ENCODE data around the gene DLX3. TPM values are rescaled to one million over a fixed set of nuclear protein-coding genes. Genes with fewer than 3 reads are reported as not detected.

The DLX3 gene
- polyA plus RNA-seq, 3 donors: not detected

GRCh38 chr17:49976163-49976827 is 18.7 kb downstream of the DLX3 start:
- peaks cover 0 to 15% (median 2%) of the 10 kb centered on the region in 7 donors for H3K9me3 Mint-ChIP-seq
- Histone ChIP-seq H2AFZ (ENCODE audit: insufficient read depth, low read depth, low read length, poor library complexity, severe bottlenecking) (no peak overlapping the region), H3K4me2 (replicated peaks; ENCODE audit: extremely low read depth, low read length, poor library complexity, severe bottlenecking) (no peak overlapping the region), H4K20me1 (ENCODE audit: insufficient read depth, low read length) (no peaks in the 10 kb centered on the region), H3K27me3 (ENCODE audit: control insufficient read depth in 2 of 2, insufficient read depth in 2 of 2, low read length in 2 of 2) (peaks cover 40 to 70% of the 10 kb centered on the region in 2 donors), H3K79me2 (ENCODE audit: insufficient read depth, low read length) (no peaks in the 10 kb centered on the region), H3K27ac (ENCODE audit: low read depth in 1 of 2, low read length in 2 of 2) (no peak overlapping the region), H3K4me3 (replicated peaks in 1 of 3; ENCODE audit: low read depth in 2 of 3, low read length in 3 of 3) (no peak overlapping the region), H3K36me3 (replicated peaks in 1 of 2; ENCODE audit: control insufficient read depth in 1 of 2, insufficient read depth in 2 of 2, low read length in 2 of 2) (no peaks in the 10 kb centered on the region), H3K9me3 (replicated peaks in 1 of 2; ENCODE audit: control insufficient read depth in 1 of 2, insufficient read depth in 1 of 2, low read length in 2 of 2) (peaks cover 0 to 17% of the 10 kb centered on the region in 2 donors), H3K9ac (ENCODE audit: insufficient read depth, low read length, poor library complexity, severe bottlenecking) (no peak overlapping the region), H3K4me1 (ENCODE audit: control insufficient read depth in 1 of 2, insufficient read depth in 2 of 2, low read length in 2 of 2) (peaks cover 28% of the 10 kb centered on the region in 2 donors)
- peak overlapping the region in 1 of 2 donors; percentile 44 for H3K4me3 Mint-ChIP-seq
- TF ChIP-seq CTCF (IDR thresholded peaks at IDR 0.05): no peak
- H3K36me3 Mint-ChIP-seq: peaks cover 3 to 4% of the 10 kb centered on the region in 2 donors
- WGBS (ENCODE audit: insufficient coverage): 100% methylated on average over 1 of the region's 5 CpGs
- peak overlapping the region in 3 of 7 donors; percentile 3 to 26 (median 11) for H3K27ac Mint-ChIP-seq
- intact Hi-C loops (cut with micrococcal nuclease): no loop called here
- no peak for DNase-seq
- H3K4me1 Mint-ChIP-seq: peaks cover 29% of the 10 kb centered on the region
- peaks cover 63 to 84% (median 72%) of the 10 kb centered on the region in 3 donors for H3K27me3 Mint-ChIP-seq (ENCODE audit: low read depth in 3 of 3)

DNA sequence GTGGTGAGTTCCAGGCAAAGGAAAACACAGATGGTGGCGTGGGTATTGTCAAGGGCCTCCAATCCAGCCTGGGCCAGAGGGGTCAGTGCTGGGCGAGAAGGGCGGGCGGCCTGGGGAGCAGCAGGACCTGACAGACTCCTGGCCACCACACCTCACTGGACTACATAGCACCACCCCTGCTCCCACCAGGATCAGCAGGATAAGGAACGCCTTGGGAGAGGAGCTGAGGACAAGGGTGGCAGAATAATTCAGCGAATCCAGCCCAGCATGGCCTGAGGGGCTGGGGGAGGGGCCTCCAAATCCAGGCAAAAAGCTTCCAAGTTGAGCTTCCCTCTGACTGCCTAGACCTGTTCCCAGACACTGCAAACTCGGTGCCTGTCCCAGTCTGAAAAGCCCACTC is 19.5 kb downstream of the DLX3 start:
- peaks cover 10% of the 10 kb centered on the region in 2 donors for H3K36me3 Mint-ChIP-seq
- intact Hi-C loops (cut with micrococcal nuclease): no loop called here
- Histone ChIP-seq H3K79me2 (ENCODE audit: insufficient read depth, low read length) (no peaks in the 10 kb centered on the region), H3K4me2 (replicated peaks; ENCODE audit: extremely low read depth, low read length, poor library complexity, severe bottlenecking) (no peak overlapping the region), H3K36me3 (replicated peaks in 1 of 2; ENCODE audit: control insufficient read depth in 1 of 2, insufficient read depth in 2 of 2, low read length in 2 of 2) (no peaks in the 10 kb centered on the region), H4K20me1 (ENCODE audit: insufficient read depth, low read length) (no peaks in the 10 kb centered on the region), H3K4me1 (ENCODE audit: control insufficient read depth in 1 of 2, insufficient read depth in 2 of 2, low read length in 2 of 2) (peaks cover 29% of the 10 kb centered on the region in 2 donors), H3K27ac (ENCODE audit: low read depth in 1 of 2, low read length in 2 of 2) (no peak overlapping the region), H3K9ac (ENCODE audit: insufficient read depth, low read length, poor library complexity, severe bottlenecking) (no peak overlapping the region), H3K27me3 (ENCODE audit: control insufficient read depth in 2 of 2, insufficient read depth in 2 of 2, low read length in 2 of 2) (peaks cover 47 to 75% of the 10 kb centered on the region in 2 donors), H3K9me3 (replicated peaks in 1 of 2; ENCODE audit: control insufficient read depth in 1 of 2, insufficient read depth in 1 of 2, low read length in 2 of 2) (peaks cover 0 to 25% of the 10 kb centered on the region in 2 donors), H2AFZ (ENCODE audit: insufficient read depth, low read depth, low read length, poor library complexity, severe bottlenecking) (no peak overlapping the region), H3K4me3 (replicated peaks in 1 of 3; ENCODE audit: low read depth in 2 of 3, low read length in 3 of 3) (no peak overlapping the region)
- H3K9me3 Mint-ChIP-seq: peaks cover 0 to 20% (median 7%) of the 10 kb centered on the region in 7 donors
- WGBS (ENCODE audit: insufficient coverage): 100% methylated on average over 2 of the region's 7 CpGs
- TF ChIP-seq CTCF (IDR thresholded peaks at IDR 0.05): no peak
- H3K27me3 Mint-ChIP-seq (ENCODE audit: low read depth in 3 of 3): peaks cover 67 to 85% (median 74%) of the 10 kb centered on the region in 3 donors
- no peak for DNase-seq
- H3K4me3 Mint-ChIP-seq: peak overlapping the region in 1 of 2 donors; percentile 11
- H3K27ac Mint-ChIP-seq: no peak overlapping the region
- peaks cover 37% of the 10 kb centered on the region for H3K4me1 Mint-ChIP-seq
